GM21447 (cell line): ENCODE data around the gene ARHGAP45.

Source experiments
- ATAC-seq: cut with Tn5 transposase; IDR thresholded peaks from one replicate; pipeline ENCODE4 v1.9.1; 2021; ENCODE audit not compliant: unreplicated experiment

Gene ARHGAP45

GRCh38 chr19:1037621-1038064 lies 29.3 kb upstream of the ARHGAP45 start:
- ATAC-seq = peak; percentile 0

GRCh38 chr19:1038978-1039645 lies 27.9 kb upstream of the ARHGAP45 start:
- ATAC-seq = no peak

GRCh38 chr19:1039646-1040475 lies 27.1 kb upstream of the ARHGAP45 start, which contains the start of gene ABCA7:
Gene ABCA7, plus strand, starts transcription at chr19:1040107. Its CDS starts 1,255 bp downstream, at chr19:1041362.
- peak; percentile 51 for ATAC-seq

GRCh38 chr19:1040476-1041271 lies 26.3 kb upstream of the ARHGAP45 start:
- peak; percentile 40 for ATAC-seq

- ATAC-seq = no peak
Measured at GRCh38 chr19:1041272-1041834, 25.6 kb upstream of the ARHGAP45 start.

GRCh38 chr19:1041835-1042685 lies 24.9 kb upstream of the ARHGAP45 start:
- no peak for ATAC-seq

GRCh38 chr19:1042689-1043511 lies 24.1 kb upstream of the ARHGAP45 start:
- ATAC-seq = no peak

GRCh38 chr19:1045247-1045603 lies 21.7 kb upstream of the ARHGAP45 start:
- no peak for ATAC-seq

- ATAC-seq = no peak
Measured at GRCh38 chr19:1046117-1046626, 20.8 kb upstream of the ARHGAP45 start.

GRCh38 chr19:1046836-1047695 lies 19.9 kb upstream of the ARHGAP45 start:
- no peak for ATAC-seq

- ATAC-seq = no peak
Measured at GRCh38 chr19:1047696-1048147, 19.2 kb upstream of the ARHGAP45 start.

- no peak for ATAC-seq
Measured at GRCh38 chr19:1049106-1049505, 17.9 kb upstream of the ARHGAP45 start.

- no peak for ATAC-seq
Measured at GRCh38 chr19:1049800-1050199, 17.2 kb upstream of the ARHGAP45 start.

- no peak for ATAC-seq
Measured at GRCh38 chr19:1050989-1051788, 15.8 kb upstream of the ARHGAP45 start.

GRCh38 chr19:1051791-1052190 lies 15.2 kb upstream of the ARHGAP45 start:
- ATAC-seq = no peak

- ATAC-seq = no peak
Measured at GRCh38 chr19:1052349-1052975, 14.5 kb upstream of the ARHGAP45 start.
